Astrocyte (in vitro differentiated cells and primary cell): Measurements from ENCODE around the gene GBE1. TPM values are rescaled to one million over a fixed set of nuclear protein-coding genes. Genes with fewer than 3 reads are reported as not detected.

Experiments
- DNase-seq: peaks from one replicate; pipeline ENCODE4 v3.0.0-alpha.2; 2010; ENCODE audit warnings: low read depth
- FAIRE-seq: peaks from 2 replicates; lab custom pipeline; 2011; peaks lifted over from hg19 to GRCh38; lab: Jason Lieb, UNC
- H2AFZ ChIP-seq: 2 replicates; pipeline ENCODE4 v1.6.0; 2012; ENCODE audit warnings: low read depth, low read length, inconsistent platforms
- H3K27ac ChIP-seq: 2 replicates; pipeline ENCODE4 v1.5.1; 2011; ENCODE audit warnings: low read depth, low read length, inconsistent platforms
- H3K27me3 ChIP-seq: 2 replicates; pipeline ENCODE4 v1.6.0; 2011; ENCODE audit warnings: low read length, inconsistent platforms; ENCODE audit not compliant: insufficient read depth
- H3K36me3 ChIP-seq: 2 replicates; pipeline ENCODE4 v1.5.1; 2011; ENCODE audit warnings: low read length, inconsistent platforms; ENCODE audit not compliant: insufficient read depth
- H3K4me1 ChIP-seq: 2 replicates; pipeline ENCODE4 v1.5.1; 2011; ENCODE audit warnings: low read length, inconsistent platforms; ENCODE audit not compliant: insufficient read depth
- H3K4me2 ChIP-seq: 2 replicates; pipeline ENCODE4 v1.6.0; 2012; ENCODE audit warnings: low read length, inconsistent platforms
- H3K4me3 ChIP-seq: 2 replicates; pipeline ENCODE4 v1.5.1; 2011; ENCODE audit warnings: low read depth, mild to moderate bottlenecking, low read length, inconsistent platforms; ENCODE audit not compliant: insufficient read depth
- H3K79me2 ChIP-seq: 2 replicates; pipeline ENCODE4 v1.6.0; 2012; ENCODE audit warnings: mild to moderate bottlenecking, low read length, inconsistent platforms; ENCODE audit not compliant: insufficient read depth
- H3K9ac ChIP-seq: 2 replicates; pipeline ENCODE4 v1.6.0; 2012; ENCODE audit warnings: mild to moderate bottlenecking, low read length, inconsistent platforms
- H3K9me3 ChIP-seq: 2 replicates; pipeline ENCODE4 v1.5.1; 2012; ENCODE audit warnings: low read depth, mild to moderate bottlenecking, low read length, inconsistent platforms; ENCODE audit not compliant: insufficient read depth
- H4K20me1 ChIP-seq: 2 replicates; pipeline ENCODE4 v1.6.0; 2012; ENCODE audit warnings: low read length, inconsistent platforms; ENCODE audit not compliant: insufficient read depth
- H3K27ac Mint-ChIP-seq: one replicate; pipeline ENCODE4 v1.8.0; 2021; ENCODE audit warnings: mild to moderate bottlenecking, mixed read lengths; ENCODE audit not compliant: unreplicated experiment
- H3K27me3 Mint-ChIP-seq: one replicate; pipeline ENCODE4 v1.8.0; 2021; ENCODE audit warnings: low read depth, mixed read lengths; ENCODE audit not compliant: unreplicated experiment
- H3K36me3 Mint-ChIP-seq: one replicate; pipeline ENCODE4 v1.8.0; 2021; ENCODE audit warnings: low read depth, mixed read lengths; ENCODE audit not compliant: unreplicated experiment
- H3K4me1 Mint-ChIP-seq: one replicate; pipeline ENCODE4 v1.8.0; 2021; ENCODE audit warnings: low read depth, mixed read lengths; ENCODE audit not compliant: unreplicated experiment
- H3K4me3 Mint-ChIP-seq: one replicate; pipeline ENCODE4 v1.8.0; 2021; ENCODE audit warnings: mild to moderate bottlenecking, moderate library complexity, mixed read lengths; ENCODE audit not compliant: unreplicated experiment
- H3K9me3 Mint-ChIP-seq: one replicate; pipeline ENCODE4 v1.8.0; 2021; ENCODE audit warnings: mild to moderate bottlenecking, mixed read lengths; ENCODE audit not compliant: unreplicated experiment
- EZH2 ChIP-seq: IDR thresholded peaks from 2 replicates; pipeline ENCODE4 v1.6.1; 2012; ENCODE audit warnings: mild to moderate bottlenecking, low read length, inconsistent platforms; ENCODE audit not compliant: insufficient read depth
- total RNA-seq: library from RNA; stranded (reverse); gene quantifications from 2 replicates; pipeline ENCODE4 v1.2.1, GENCODE V29; 2021
- TF ChIP-seq, protein P1 (sequence below): IDR thresholded peaks from 2 replicates; pipeline ENCODE4 v1.5.1; 2011; ENCODE audit warnings: low read depth, mild to moderate bottlenecking, inconsistent platforms, low read length, moderate library complexity; ENCODE audit not compliant: insufficient read depth

GBE1 gene
- total RNA-seq, 1 donor from 2014 or later = 58.6 TPM

DNA sequence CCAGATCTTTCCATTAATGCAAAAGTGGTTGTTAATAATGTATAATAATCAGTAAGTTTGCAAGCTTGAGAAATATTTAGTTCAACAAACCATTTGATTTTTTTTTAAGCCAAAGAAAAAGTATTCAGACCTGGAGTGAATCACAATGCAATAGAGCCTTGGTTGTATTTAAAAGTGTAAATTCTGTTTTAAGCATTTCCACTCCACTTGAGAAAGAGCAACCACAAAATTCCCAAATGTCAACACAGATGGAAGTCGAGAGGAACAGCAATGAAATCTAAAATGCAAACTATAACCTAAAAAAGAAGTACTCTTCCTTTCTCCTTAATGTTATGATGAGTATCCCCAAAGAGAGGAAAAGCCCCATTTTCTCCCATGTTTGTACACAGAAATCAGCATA, 20.2 kb downstream of the GBE1 start:
- no peak overlapping the region for H3K4me3 ChIP-seq
- DNase-seq (peak; percentile 63), FAIRE-seq (peak; percentile 66)
- no peaks in the 10 kb centered on the region for H3K27me3 Mint-ChIP-seq
- H3K4me1 ChIP-seq = peaks cover 48% of the 10 kb centered on the region
- H3K4me1 Mint-ChIP-seq = peaks cover 41% of the 10 kb centered on the region
- H3K27me3 ChIP-seq = no peaks in the 10 kb centered on the region
- H3K27ac ChIP-seq = peak overlapping the region; percentile 65
- peak overlapping the region; percentile 42 for H3K4me2 ChIP-seq
- TF ChIP-seq, protein P1, sequence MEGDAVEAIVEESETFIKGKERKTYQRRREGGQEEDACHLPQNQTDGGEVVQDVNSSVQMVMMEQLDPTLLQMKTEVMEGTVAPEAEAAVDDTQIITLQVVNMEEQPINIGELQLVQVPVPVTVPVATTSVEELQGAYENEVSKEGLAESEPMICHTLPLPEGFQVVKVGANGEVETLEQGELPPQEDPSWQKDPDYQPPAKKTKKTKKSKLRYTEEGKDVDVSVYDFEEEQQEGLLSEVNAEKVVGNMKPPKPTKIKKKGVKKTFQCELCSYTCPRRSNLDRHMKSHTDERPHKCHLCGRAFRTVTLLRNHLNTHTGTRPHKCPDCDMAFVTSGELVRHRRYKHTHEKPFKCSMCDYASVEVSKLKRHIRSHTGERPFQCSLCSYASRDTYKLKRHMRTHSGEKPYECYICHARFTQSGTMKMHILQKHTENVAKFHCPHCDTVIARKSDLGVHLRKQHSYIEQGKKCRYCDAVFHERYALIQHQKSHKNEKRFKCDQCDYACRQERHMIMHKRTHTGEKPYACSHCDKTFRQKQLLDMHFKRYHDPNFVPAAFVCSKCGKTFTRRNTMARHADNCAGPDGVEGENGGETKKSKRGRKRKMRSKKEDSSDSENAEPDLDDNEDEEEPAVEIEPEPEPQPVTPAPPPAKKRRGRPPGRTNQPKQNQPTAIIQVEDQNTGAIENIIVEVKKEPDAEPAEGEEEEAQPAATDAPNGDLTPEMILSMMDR = no peak
- no peak for TF ChIP-seq EZH2
- peaks cover 51% of the 10 kb centered on the region for H3K79me2 ChIP-seq
- no peaks in the 10 kb centered on the region for H3K36me3 Mint-ChIP-seq
- H3K9me3 ChIP-seq = no peaks in the 10 kb centered on the region
- H3K9me3 Mint-ChIP-seq = no peaks in the 10 kb centered on the region
- no peak overlapping the region for H2AFZ ChIP-seq
- H3K9ac ChIP-seq = peak overlapping the region; percentile 44
- H3K4me3 Mint-ChIP-seq = no peak overlapping the region
- no peaks in the 10 kb centered on the region for H3K36me3 ChIP-seq
- H4K20me1 ChIP-seq = no peaks in the 10 kb centered on the region
- H3K27ac Mint-ChIP-seq = peak overlapping the region; percentile 23

DNA sequence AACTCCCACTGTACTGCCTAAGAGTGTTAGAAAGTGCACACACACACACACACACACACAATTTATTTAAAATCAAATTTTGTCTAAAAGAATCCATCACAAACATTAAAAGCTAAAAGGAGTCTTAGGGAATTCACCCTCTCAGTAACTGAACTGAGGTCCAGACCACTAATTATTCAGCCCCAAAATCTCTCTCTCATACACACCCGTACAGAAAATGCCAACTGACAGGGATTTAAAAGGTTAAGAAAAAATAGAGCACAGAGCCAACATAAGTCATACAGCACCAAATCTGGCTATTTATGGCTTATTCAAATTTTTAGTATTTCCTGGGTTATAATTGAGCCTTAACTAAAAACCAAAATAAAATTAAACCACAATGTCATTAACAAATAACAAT, 20.7 kb downstream of the GBE1 start:
- Histone ChIP-seq H3K27ac (peak overlapping the region; percentile 65), H3K4me3 (no peak overlapping the region), H3K9ac (peak overlapping the region; percentile 21), H3K36me3 (no peaks in the 10 kb centered on the region), H3K4me2 (peak overlapping the region; percentile 42), H3K4me1 (peaks cover 48% of the 10 kb centered on the region), H2AFZ (no peak overlapping the region), H3K79me2 (peaks cover 53% of the 10 kb centered on the region), H4K20me1 (no peaks in the 10 kb centered on the region), H3K27me3 (no peaks in the 10 kb centered on the region), H3K9me3 (no peaks in the 10 kb centered on the region)
- no peak for TF ChIP-seq EZH2
- TF ChIP-seq, protein P1 = no peak
- Mint-ChIP-seq H3K4me3 (no peak overlapping the region), H3K27ac (peak overlapping the region; percentile 23), H3K9me3 (no peaks in the 10 kb centered on the region), H3K36me3 (no peaks in the 10 kb centered on the region), H3K27me3 (no peaks in the 10 kb centered on the region), H3K4me1 (peaks cover 42% of the 10 kb centered on the region)
- FAIRE-seq (no peak), DNase-seq (no peak)

DNA sequence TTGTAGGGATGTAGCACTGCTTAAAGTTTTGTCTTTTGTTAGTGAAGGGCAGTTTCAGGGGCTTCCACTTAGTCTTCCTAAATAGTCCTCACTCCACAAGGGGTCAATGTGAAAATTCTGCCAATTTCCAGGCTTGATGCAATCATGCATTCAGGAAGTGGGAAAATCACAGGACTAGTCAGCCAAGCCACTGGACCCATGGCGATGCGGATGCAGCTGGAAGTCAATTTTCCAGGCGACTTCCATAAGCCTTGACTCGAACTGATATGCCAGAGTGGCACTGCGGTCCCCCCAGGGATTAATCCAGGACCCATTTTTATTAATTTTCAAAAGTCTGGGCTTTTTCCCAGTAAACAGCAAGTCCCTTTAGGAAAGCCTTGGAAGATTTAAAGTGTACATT, 26.1 kb downstream of the GBE1 start:
- Histone ChIP-seq H4K20me1 (no peaks in the 10 kb centered on the region), H3K9me3 (no peaks in the 10 kb centered on the region), H3K79me2 (peaks cover 44% of the 10 kb centered on the region), H3K4me2 (no peak overlapping the region), H3K4me1 (no peaks in the 10 kb centered on the region), H2AFZ (no peak overlapping the region), H3K4me3 (no peak overlapping the region), H3K27me3 (no peaks in the 10 kb centered on the region), H3K9ac (no peak overlapping the region), H3K36me3 (no peaks in the 10 kb centered on the region), H3K27ac (no peak overlapping the region)
- FAIRE-seq (no peak), DNase-seq (no peak)
- Mint-ChIP-seq H3K9me3 (peaks cover 1% of the 10 kb centered on the region), H3K4me3 (no peak overlapping the region), H3K36me3 (peaks cover 6% of the 10 kb centered on the region), H3K4me1 (peaks cover 11% of the 10 kb centered on the region), H3K27me3 (no peaks in the 10 kb centered on the region), H3K27ac (no peak overlapping the region)
- TF ChIP-seq, protein P1 = no peak
- no peak for TF ChIP-seq EZH2
